HG03354 (cell line): Measurements from ENCODE around the gene C1QTNF12.

Experiments used
- ATAC-seq: cut with Tn5 transposase; IDR thresholded peaks from one replicate; pipeline ENCODE4 v1.9.1; 2021; ENCODE audit warnings: mild to moderate bottlenecking; ENCODE audit not compliant: unreplicated experiment, poor library complexity, severe bottlenecking

The C1QTNF12 gene

GRCh38 chr1:1216770-1217620 lies 29.5 kb downstream of the C1QTNF12 start:
- no peak for ATAC-seq

DNA sequence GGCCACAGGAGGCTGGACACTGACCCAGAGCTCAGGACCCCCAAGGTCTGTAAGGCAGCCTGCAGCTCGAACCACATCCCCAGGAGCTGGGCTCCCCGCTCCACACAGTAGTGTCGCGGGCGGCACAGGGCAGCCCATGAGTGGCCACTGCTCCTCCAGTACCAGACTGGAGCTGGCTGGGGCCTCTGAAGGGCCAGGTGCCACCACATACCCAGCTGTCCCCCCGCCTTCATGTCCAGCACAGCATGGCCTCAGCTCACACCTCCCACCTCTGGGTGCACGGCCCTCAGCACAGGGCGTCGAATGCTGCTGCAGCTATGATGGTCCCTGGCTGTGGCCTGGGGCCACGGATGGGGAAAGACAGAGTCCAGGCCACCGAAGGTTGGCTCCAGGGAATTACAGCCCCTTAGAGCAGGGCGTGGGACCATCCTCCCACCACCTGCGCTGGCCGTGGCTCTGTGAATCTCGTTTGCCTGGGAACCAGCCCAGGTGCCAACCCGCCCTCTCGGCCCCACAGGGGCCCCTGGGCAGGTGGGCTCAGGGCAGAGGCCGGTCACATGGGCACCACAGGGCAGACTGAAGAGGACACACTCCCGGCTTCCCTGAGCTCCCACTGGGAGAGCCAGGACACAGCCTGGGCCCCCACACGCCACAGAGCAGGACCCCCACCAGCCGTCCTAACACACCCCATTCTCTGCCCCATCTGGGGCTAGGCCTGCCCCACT lies 30.5 kb downstream of the C1QTNF12 start:
- ATAC-seq: no peak

DNA sequence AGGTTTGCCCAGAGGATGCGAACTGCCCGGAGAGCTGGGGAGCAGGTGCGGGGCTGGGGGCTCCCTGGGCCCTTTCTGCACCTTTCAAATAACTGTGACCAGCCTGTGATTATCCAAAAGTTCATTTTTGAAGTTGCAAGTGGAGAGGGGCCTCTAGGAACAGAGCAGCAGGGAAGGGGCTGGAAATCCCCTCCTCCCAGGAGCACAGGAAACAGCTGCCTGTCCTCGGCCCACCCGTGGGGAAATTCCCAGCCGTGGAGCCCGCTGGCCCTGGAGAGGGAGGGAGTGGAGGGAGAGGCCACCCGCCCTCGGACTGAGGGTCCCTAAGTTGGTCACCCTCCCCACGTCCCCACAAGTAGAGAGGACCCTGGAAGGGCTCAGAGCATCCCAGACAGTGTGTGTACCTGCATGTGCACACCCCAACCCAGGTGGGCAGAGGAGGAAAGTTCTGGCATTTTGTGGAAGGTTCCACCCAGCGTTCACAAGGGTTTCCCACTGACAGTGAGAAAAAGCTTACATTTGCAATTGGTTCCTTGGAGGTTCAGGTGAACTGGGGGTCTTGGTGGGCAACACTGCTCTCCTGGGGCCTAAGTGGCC lies 31.3 kb downstream of the C1QTNF12 start:
- no peak for ATAC-seq

- no peak for ATAC-seq
Measured at GRCh38 chr1:1213345-1214265, 32.9 kb downstream of the C1QTNF12 start, which contains the start of gene TNFRSF4. Gene TNFRSF4, minus strand, starts transcription at chr1:1214153. Its CDS starts 26 bp downstream, at chr1:1214127.

GRCh38 chr1:1212780-1213344 lies 33.7 kb downstream of the C1QTNF12 start:
- ATAC-seq: no peak

DNA sequence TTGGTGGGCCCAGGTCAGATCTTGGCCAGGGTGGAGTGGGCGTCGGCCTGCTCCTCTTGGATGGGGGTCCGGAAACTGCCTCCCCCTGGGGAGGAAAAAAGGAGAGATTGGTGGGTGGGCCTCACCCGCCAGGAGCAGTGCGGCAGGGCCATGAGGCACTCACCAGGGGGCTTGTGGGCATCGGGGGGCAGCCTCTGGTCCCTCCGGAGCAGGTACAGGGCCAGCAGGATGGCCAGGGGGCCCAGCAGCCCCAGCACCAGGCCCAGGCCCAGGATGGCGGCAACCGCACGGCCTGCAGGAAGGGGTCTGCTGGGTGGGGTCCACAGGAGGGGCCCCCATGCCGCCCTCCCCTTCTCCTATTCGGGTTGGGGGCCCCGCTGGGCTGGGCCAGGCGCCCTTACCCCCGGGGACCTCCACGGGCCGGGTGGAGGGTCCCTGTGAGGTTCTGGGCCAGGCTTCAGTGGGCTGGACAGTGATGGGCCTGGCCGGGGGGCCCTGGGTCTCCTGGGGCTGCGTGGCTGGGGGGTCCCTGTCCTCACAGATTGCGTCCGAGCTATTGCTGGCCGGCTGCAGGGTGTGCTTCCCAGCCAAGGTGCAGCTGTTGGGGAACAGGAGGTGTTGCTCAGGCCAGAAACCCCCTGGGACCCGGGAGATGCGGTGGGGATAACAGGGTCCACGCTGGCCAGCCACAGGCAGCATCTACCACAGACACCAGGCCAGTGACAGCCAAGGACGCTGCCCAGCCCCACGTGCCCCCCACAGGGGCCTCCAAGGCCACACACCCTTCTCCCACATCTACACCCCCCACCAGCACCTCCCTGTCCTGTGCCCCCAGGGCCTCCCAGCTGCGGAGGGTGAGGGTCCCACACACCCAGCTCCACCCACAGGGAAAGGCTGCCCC lies 34.7 kb downstream of the C1QTNF12 start:
- ATAC-seq: no peak

DNA sequence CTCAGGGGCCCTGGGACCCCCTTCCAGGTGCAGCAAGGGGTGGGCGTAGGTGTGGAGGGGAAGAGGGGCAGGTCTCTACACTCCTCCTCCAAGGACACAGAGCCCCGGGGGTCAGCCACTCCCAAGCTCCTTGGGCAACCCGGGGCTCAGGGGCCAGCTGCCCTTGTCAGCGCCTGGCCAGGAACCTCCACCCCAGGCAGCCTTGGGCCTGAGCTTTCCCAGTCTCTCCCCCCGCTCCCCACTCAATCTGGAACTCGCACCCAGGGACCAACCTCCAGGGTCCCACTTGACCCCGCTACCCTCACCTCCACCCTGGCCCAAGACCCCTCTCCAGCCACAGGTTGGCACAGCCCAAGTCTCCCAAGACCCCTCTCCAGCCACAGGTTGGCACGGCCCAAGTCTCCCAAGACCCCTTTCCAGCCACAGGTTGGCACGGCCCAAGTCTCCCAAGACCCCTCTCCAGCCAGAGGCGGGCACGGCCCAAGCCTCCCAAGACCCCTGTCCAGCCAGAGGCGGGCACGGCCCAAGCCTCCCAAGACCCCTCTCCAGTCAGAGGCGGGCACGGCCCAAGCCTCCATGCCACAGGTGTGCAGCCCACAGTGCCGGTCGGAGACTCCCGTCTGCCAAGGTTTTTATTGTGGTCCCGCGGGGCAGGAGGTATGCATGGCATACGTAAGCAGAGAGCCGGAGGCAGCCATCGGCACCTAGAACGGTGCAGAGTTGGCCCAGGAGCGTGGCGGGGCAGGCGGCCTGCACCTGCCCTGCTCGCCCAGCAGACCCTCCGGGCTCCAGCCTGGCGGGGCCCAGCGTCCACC lies 35.6 kb downstream of the C1QTNF12 start:
- no peak for ATAC-seq

GRCh38 chr1:1208713-1209433 lies 37.6 kb downstream of the C1QTNF12 start:
- ATAC-seq: no peak

GRCh38 chr1:1207571-1207892 lies 39.0 kb downstream of the C1QTNF12 start:
- ATAC-seq: no peak

- no peak for ATAC-seq
Measured at GRCh38 chr1:1206966-1207531, 39.5 kb downstream of the C1QTNF12 start.

- ATAC-seq: peak; percentile 45
Measured at GRCh38 chr1:1206376-1206965, 40.1 kb downstream of the C1QTNF12 start, which contains the start of gene TNFRSF18. Gene TNFRSF18, minus strand, starts transcription at chr1:1206592. Its CDS starts 21 bp downstream, at chr1:1206571.

DNA sequence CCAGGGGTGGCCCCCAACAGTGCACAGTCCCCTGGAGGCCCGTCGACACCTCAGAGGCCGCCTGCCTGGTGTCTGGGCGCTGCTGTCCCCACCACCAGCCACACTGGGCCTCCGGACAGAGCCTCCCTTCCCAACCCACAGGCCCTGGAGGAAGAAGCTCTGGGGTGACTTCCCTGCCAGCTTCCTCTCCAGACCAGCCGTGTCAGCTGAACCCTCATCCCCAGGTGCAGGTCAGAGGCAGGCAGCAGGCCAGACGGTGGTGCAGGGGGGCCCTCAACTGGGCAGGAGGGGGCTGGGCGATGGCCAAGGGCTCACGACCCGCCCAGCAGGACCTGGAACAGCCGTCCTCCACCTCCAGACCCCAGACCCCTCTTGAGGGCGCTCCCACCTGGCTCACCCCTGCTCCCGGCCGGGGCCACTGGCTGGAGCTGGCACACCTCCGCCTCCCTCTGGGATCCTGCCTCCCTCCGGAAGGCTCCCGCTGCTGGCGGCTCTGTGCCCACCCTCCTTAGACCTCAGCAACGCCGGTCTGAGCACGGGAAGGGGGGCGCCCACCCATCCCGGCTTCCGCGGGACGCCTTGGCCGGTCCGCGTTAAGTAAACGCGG lies 40.6 kb downstream of the C1QTNF12 start:
- ATAC-seq: no peak

- no peak for ATAC-seq
Measured at GRCh38 chr1:1204998-1205768, 41.3 kb downstream of the C1QTNF12 start.

DNA sequence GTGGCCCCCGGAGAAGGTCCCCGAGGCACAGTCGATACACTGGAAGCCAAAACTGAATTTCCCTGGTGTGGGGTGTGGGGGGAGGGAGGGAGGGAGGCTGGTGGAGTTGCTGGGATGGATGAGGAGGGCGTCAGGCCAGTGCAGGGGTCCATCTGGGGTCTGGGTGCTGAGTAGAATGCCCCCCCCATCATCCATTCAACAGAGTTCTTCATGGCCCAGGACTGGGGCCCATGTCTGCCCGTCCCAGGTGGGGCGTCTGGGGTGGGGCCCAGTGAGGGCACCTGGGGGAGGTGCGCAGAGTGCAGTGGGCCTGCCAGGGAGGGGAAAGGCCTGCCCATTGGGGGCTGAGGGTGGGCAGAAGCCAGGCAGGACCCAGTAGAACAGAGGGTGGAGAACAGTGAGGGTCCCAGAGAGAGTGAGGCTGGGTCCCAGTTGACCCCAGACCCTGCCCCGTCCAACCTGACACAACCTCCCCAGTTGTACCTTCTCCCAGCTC lies 42.0 kb downstream of the C1QTNF12 start:
- ATAC-seq: no peak
